Stimulated activated CD4-positive, alpha-beta T cell treated with anti-CD3 and anti-CD28 coated beads, Interleukin-15, amount 100 ng/mL, for 24 hours (primary cell): ENCODE data around the gene ESYT1.
"Not testable (repeated sequence)": the region's sequence is repeated elsewhere in the genome, so short reads cannot be mapped to it uniquely, and the experiment has no call there.

ENCODE experiments used
- DNase-seq: peaks from one replicate; pipeline ENCODE4 v3.0.0-alpha.2; 2020

ESYT1 gene

DNA sequence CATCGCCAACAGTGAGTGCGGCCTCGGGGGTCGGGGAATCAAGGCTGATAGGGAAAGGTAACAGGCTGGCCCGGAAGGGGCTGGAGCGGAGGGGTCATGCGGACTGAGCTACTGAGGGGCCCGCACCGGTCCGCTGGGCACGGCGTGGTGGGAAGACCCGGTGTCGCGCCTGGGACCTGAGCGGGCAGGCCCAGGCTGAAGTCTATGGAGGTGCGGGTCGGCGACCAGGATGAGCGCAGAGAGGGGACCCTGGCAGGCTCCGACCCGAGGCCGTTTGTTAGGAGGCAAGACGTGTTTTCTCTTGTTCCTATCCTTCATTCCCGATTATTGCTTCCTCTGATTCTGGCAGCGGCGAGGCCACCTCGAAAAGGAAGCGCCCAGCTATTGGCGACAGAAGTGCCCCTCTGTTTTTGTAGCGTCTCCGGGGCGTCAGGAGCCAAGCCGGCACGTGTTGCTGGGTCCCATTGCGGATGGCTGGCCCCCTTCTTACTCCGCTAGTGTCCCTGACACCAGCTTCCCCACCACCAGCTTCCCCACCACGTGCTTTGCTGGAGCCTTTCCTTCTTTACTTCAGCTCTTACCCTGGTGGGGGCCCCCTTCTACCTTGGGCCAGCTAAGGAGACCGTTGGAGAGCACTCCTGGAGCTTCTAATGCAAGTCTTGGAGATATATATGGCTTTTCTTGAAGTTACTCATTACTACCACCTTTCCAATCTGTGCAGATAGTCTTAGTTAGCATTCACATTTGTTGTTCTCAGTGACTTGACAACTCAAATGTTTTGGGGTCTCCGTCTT is 23.1 kb upstream of the ESYT1 start:
- DNase-seq: peak; percentile 58

DNA sequence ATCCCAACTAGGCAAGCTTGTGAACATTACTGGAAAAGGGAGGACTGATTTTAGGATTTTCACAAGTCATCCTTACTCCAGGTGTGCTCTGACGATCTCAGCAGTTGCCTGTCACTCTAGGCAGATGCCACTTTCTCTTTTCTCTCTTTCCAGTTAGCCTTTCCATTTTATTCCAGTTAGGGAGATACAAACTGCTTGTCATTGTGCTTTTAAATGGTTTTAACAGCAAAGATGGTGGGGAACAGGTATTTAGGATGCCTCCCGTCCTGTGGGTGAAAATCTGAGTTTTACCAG is 22.5 kb upstream of the ESYT1 start:
- DNase-seq: no peak

DNA sequence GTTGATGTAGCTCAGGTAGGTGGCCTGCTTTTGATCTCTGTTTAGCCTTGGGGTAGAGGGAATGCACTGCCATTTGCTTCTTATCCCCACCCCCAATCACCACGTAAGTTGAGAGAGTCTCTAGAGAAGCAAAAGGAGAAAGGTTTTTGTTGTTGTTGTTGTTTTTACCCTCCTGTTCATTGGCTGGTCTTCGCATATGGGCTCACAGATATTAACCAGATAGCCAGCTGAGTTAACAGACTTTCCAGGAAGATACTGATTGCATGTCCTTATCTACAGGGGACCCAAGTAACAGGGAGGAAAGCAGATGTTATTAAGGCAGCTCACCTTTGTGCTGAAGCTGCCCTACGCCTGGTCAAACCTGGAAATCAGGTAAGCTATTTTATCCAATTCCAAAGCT is 20.8 kb upstream of the ESYT1 start:
- DNase-seq: no peak

DNA sequence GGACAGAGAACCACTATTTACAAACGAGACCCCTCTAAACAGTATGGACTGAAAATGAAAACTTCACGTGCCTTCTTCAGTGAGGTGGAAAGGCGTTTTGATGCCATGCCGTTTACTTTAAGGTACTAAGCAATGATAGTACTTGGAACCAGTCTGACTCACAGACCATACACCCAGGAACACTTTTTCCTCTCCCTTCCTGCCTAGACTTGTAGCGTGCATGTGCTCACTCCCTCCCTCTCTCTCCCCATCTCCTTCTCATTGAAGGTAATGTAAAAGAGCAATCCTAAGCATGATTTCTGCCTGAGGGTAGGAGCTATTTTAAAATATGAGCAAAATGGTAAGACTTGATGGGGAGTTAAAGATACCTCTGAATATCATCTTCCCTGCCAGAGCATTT is 17.5 kb upstream of the ESYT1 start:
- DNase-seq: no peak

DNA sequence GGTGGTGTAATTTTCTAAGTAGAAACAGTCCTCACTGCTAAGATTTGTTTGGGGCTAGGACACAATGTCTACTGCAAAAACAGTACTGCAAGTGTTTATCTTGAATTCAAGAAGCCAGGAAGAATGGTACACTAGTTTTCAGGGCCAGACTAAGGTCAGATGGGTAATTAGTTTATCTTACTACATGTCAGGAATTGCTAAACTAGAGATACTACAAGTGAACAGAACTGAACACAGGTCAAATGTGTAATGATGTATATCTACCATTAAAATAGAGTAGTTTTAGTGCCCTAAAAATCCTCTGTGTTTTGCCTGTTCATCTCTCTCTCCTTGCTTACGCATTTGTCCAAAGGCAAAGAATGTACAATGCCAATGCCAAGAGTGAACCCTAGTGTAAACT is 14.0 kb upstream of the ESYT1 start:
- DNase-seq: no peak

DNA sequence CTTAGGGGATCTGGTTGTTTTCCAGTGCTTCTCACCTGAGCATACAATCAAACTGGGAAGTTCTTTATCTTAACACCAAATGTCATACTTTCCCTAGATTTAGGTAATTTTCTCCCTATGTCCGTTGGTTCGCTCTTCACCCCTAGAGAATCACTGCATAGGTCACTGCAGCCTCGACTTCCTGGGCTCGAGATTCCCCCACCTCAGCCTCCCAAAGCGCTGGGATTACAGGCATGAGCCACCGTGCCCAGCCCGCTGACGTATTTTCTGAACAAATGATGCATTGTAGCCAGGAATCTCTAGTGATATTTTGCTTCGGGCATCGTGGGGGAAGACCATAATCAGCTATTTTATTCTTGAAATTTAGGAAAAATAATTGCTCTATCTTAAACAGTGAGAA is 12.7 kb upstream of the ESYT1 start:
- DNase-seq: no peak

DNA sequence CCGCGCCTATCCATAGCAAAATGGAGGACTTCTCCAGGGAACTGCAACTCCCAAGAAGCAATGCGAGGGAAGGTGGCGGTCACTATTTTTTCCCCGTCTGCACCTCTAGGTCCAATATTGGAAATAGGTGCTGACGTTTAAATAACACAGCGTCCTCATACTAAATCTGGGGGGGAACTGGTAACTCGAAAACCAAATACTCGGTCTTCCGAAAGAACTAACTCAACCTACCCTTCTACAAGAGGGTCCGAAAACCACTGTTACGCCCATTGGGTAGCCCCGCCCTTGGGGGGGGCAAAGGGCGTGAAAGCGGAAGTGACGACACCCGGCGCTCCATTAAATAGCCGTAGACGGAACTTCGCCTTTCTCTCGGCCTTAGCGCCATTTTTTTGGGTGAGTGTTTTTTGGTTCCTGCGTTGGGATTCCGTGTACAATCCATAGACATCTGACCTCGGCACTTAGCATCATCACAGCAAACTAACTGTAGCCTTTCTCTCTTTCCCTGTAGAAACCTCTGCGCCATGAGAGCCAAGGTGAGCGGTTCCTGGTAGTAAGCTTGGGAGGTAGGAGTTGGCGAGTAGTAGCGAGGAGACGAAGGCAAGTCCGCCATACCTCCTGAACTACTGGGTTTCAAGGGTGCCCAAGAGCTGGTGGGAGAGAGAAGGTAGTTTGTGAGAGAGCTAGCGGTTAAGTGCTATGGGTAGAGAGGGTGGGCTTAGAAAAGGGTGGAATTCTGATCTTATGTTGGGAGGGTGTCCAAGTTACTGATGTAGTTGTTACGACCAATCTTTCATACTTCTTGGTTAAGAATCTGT is 11.6 kb upstream of the ESYT1 start, which contains the start of gene RPL41:
RPL41 (plus strand) TSS at position 367 of the 815 bp plus-strand sequence.
- DNase-seq: peak; percentile 94

DNA sequence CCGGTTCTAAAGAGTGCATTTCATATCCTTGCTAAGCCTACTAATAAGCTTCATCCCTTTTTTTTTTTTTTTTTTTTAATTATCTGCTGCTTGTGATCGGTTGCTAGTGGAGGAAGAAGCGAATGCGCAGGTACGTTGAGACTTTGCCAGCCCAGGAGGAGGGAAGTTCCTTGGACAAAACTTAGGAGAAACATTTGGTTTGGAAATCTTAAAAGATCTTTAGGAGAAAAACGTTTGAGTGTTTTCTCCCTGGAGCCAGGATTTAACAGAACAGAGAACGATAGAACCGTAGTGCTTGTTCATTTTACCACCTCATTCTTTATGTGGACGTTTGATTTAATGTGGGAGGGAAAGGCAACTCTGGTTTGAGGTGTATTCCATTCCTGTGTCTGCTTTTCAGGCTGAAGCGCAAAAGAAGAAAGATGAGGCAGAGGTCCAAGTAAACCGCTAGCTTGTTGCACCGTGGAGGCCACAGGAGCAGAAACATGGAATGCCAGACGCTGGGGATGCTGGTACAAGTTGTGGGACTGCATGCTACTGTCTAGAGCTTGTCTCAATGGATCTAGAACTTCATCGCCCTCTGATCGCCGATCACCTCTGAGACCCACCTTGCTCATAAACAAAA is 10.9 kb upstream of the ESYT1 start:
- DNase-seq: not testable (repeated sequence)

DNA sequence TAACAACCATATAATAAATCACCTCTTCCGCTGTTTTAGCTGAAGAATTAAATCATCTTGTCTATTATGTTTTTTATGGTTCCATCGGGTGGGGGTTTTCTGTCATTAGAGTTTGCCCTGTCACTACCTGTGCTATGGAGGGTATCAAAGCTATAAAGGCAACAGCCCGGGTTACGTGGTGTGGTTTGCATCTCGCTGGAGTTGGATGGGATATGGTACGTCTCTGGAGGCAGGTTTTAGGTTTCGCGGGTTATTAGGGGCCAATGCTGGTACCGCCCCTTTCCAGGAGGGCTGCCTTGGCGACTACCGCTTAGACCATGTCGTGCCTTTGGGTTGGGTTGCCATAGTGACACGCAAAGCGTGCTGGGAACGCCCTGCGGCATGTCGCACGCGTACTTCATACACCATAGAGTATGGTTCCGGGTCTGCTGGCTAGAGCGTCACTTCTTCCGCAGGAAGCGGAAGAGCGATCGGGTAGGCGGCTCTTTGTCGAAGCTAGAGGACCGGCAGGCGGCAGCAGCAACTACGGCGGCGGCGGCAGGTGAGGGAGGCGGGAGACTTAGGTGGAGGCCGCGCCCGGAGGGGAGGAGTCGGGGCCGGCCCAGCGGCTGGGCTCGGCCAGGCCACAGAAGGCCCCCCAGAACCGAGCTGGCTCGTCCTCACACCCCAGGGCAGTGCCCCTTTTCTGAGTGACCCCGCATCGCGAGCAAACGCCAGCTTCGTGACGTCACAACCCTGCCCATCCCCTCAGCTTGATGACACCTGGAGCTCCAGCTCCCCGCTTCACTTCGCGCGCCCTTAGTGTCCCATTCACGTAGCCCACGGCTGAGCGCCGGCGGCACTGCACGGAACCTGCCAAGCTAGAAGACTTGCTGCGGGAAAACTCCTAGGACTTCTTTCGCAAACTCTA is 10.0 kb upstream of the ESYT1 start, which contains the start of gene ZC3H10:
ZC3H10 (plus strand) TSS at position 489 of the 910 bp plus-strand sequence. CDS start 2,297 bp downstream, outside the sequence.
- DNase-seq: peak; percentile 99

DNA sequence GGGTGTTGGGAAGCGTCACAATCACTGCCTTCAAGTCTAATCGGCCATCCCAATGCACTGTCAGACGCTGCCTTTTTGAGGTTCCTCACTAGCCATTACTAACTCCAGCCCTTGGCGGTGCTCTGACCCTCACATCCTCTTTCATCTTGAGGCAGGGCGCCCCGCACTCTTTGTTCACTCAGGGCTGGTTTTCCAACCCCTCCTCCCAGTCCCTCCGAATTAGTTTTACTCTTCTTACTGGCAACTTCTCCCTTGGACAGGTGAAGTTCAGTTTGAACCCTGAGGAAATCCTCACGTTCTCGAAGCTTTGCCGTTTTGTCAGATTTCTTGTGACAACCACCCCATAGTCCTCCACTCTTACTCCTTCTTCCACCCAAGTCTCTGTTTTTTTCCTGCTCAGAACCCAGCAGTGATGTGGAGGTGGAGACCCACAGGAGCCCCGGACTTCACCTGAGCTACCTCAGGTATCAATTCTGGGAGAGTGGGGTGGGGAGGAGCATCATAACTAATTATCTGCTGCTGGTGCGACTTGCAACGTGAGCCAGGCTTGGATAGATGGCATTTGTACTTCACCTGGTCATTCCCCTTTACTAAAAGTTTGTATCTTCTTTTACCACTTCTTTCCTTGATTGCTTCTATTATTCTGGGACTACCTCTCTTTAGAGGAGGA is 9.2 kb upstream of the ESYT1 start:
- DNase-seq: no peak

DNA sequence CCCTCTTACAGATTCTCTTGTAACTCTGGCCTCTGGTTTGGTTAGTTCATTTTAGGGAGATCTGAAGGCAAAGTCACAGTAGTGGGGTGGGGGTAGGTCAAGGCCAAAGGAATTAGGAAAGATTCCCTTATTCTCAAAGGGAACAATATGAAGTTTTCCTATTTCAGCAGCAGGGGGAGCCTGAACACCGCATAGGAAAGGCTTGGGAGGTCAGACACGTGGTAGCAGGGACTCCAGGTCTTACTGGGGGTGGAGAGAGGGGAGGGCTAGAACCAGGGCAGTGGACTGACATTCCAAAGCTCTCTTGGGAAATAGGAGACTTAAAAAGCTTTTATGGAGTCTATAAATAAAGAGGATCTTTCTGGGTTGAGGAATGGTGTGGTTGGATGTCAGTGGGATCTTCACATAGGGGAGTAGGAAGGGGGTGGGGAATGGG is 8.7 kb upstream of the ESYT1 start:
- peak; percentile 74 for DNase-seq

DNA sequence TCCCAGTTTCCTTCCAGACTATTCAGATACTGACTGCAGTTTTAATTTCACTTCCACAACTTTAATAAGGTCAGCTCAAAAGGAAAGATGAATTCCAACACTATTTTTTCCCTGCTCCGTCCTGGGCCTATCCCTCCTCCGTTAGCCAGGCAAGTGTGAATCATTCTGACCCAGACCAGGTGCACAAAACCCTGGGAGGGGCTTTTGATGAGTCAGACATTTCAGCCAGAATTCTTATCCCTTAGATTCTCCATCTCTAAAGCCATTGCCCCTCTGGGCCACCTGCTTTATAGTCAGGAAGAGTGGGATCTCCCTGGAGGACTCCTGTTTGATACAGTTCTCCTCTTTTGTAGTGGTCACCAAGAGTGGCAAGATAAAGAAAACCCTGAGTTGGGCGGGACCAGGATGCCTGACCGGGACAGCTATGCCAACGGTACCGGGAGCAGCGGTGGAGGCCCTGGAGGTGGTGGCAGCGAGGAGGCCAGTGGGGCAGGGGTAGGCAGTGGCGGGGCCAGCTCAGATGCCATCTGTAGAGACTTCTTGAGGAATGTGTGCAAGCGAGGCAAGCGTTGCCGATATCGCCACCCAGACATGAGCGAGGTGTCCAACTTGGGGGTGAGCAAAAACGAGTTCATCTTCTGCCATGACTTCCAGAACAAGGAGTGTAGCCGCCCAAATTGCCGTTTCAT is 7.8 kb upstream of the ESYT1 start:
- DNase-seq: no peak

DNA sequence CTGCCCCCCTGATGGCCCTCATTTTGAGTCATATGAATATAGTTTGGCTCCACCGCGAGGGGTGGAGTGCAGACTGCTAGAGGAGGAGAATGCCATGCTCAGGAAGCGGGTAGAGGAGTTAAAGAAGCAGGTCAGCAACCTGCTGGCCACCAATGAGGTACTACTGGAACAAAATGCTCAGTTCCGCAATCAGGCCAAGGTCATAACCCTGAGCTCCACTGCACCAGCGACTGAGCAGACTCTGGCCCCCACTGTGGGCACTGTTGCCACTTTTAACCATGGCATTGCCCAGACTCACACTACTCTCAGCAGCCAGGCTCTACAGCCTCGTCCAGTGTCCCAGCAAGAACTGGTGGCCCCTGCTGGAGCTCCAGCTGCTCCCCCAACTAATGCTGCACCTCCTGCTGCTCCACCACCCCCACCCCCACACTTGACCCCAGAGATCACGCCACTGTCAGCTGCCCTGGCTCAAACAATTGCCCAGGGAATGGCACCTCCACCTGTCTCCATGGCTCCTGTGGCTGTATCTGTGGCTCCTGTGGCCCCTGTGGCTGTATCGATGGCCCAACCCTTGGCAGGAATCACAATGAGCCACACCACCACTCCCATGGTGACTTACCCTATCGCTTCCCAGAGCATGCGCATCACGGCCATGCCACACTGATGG is 6.7 kb upstream of the ESYT1 start:
- DNase-seq: no peak

DNA sequence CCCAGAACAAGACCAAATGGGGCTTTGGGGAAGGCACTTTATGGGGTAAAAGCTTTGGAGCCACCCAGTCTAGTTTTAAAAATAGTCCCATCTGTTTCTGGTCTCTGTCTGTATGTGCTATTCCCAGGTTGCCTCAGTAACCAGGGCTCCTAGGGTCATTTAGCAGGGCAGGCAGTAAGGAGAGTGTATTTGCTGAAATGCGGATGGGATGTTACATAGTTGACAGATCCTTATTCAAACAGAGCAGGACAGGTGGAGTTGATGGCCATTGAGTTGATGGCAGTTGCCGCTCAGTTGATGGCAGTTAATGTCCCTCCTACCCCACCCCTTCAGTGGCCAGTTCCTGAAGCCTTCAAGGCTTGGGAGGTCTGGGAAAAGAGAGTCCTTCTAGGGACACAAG is 5.4 kb upstream of the ESYT1 start:
- no peak for DNase-seq

DNA sequence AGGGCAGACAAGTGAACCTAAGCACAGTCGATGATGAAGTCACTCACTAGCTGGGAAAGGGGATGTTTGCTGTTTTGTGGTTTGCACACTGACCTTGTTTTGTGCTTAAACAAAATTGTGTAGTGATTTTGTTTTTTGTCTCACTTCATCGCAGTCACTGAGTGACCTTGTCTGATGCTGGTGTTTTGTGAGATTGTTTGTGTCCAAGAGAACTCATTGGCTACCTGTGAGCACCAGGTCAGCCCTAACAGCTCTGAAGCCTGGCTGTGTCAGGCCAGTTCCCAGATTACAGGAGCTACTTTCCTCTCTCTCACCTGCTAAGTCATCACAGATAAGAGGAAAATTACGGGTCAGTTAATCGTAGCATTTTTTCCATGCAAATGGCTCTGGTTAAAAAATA is 3.9 kb upstream of the ESYT1 start:
- DNase-seq: no peak

DNA sequence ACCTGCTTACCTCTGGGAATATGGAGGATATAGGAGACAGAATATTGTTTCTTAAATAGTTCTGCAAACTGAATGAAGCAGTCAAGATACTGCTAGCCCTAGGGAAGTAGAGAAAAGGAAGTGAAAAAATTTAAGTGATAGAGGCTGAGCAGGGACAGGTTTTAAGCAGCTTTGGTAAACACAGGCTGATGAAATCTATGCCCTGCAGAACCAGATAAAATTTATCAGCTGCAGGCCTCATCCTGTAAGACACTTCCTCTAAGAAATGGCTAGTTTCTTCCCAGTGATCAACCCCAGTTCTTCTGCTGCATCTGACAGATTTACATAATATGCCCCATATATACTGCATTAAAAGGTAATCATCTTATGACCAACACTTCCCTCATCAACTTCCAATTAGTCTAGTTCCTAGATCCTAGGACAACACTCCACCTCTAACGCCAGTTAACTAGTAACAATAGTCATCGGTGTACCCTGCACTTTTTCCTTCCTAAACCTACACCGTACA is 1.3 kb upstream of the ESYT1 start:
- DNase-seq: no peak

DNA sequence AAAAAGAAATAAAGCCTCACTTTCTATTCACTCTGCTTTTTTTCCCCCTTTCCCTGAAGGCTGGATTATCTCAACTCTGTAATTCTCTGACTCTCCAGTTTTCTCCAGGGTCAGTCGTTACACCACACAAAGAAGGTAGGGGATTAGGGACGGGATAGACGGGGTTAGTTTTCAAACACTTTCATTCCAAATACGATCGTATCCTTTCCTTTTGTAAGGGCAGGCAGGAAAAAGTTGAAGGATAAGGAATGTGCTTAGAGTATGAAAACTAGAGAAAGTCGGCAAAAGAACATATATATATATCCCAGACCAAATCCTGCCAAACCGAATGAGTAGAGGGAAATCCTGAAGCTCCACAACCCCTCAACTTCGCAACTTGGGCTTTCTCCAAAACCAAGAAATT is 581 bp upstream of the ESYT1 start:
- no peak for DNase-seq

DNA sequence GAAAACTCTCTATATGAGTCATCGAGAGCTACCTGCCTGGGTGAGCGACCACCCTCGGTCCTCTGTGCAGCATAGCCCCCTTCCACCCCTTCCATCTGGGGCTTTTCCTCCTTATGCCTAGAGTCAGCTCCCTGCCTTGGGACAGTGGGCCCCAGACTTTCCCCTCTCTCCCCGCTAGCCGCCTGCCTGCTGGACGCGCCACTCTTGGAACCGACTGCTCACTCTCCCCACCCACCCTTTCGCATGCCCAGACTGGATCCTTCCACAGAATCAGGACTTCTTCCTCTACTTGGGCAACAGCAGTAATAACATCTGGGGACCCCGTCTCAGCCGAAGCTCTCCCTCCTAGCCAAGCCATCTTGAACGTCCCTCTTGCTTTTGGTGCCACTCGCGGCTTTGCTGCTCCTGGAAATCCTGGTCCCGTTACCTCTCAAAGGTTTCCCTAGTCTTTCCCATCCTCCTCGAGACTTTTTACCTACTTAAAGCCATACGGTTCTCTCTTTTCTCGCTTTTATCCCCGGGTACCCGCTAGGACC is 671 bp downstream of the ESYT1 start:
- DNase-seq: peak; percentile 38

DNA sequence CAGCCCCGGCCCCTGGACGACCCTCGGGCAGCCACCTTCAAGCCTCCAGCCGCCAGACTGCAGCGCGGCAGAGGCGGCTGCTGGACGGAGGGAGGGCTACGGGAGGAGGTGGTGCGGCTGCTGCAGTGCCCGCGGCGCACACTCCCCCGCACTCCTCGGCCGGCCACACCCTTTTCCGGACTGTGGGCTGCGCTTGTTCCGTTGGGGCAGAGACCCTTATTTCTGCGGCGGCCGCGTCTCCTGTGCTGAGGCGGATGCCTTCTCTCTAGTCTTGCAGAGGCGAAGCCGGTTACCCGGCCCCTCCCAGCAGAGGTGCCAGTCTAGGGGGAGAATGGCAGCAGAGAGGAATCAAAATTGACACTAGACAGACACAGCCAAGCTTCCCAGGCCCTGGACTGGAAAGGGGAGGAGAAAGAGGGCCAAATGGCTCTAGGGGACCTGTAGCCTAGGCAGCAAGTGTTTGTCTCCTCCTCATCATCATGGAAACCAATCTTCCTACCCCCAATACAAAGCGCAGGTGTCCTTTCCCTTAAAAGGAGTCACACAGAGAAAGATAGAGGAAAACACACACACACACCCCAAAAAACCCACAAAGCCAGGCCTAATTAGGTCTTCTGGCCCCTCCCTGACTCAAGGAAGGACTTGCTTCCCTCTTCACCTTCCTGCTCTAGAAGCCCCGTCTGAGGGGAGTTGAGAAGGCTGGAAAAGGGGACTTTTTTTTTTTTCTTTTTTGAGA is 1.3 kb downstream of the ESYT1 start:
- DNase-seq: peak; percentile 81
